A549 treated with GW870086 at 1 μM for 4 hours (cell line): ENCODE data around the gene TBPL1. TPM values are rescaled to one million over a fixed set of nuclear protein-coding genes. Genes with fewer than 3 reads are reported as not detected.

Experiments
- total RNA-seq: library from RNA; stranded (reverse); fragments of 200-300 nt; extraction: Qiagen RNA extraction; gene quantifications from 5 replicates; pipeline ENCODE4 v1.2.3, GENCODE V29; 2022; ENCODE audit warnings: low read depth

TBPL1 gene
- total RNA-seq: 19.4 to 24.1 TPM (median 23.2 TPM) in 5 replicates

GRCh38 chr6:133952815-133953633 is at the start of gene TBPL1:
Gene TBPL1, plus strand, starts transcription at chr6:133953224. Its CDS starts 26,902 bp downstream, at chr6:133980126.

Other genes with a start within 250 kb of the TBPL1 start
- gene TCF21, start 64.1 kb upstream of the TBPL1 start, total RNA-seq: 0.03 to 0.08 TPM (median 0.04 TPM) in 4 of 5 replicates, not detected in the other
- 0.23 to 0.40 TPM (median 0.33 TPM) in 5 replicates for gene SLC2A12, start 99.4 kb downstream of the TBPL1 start, total RNA-seq